ENCODE data around the gene TMEM198. TPM values are rescaled to one million over a fixed set of nuclear protein-coding genes. Genes with fewer than 3 reads are reported as not detected.

The TMEM198 gene
- total and polyA plus RNA-seq, 4 donors = 1.3 to 7.1 (median 4.3) TPM

- TF ChIP-seq CTCF (IDR thresholded peaks at IDR 0.05; ENCODE audit: control extremely low read depth, extremely low read depth) = no peak
- WGBS, 2 donors = 90 to 92% methylated on average over 2 of the region's 2 CpGs
- DNase-seq (no peak), ATAC-seq (ENCODE audit: insufficient read depth, low FRiP score) (no peak)
- Histone ChIP-seq H3K4me1 (ENCODE audit: control insufficient read depth in 5 of 5, insufficient read depth in 5 of 5, low read length in 5 of 5) (peaks cover 0 to 42% (median 16%) of the 10 kb centered on the region in 5 donors), H3K27ac (ENCODE audit: low read depth in 1 of 2, low read length in 1 of 2) (no peak overlapping the region), H3K9ac (ENCODE audit: insufficient read depth in 1 of 2, low read length in 2 of 2) (no peak overlapping the region), H3K36me3 (ENCODE audit: control insufficient read depth in 4 of 4, insufficient read depth in 4 of 4, low read length in 4 of 4) (peaks cover 0 to 21% (median 12%) of the 10 kb centered on the region in 4 donors), H3K9me3 (ENCODE audit: control insufficient read depth in 4 of 4, insufficient read depth in 3 of 4, low read length in 3 of 4) (peaks cover 0 to 4% (median 0%) of the 10 kb centered on the region in 4 donors), H3K4me3 (no peak overlapping the region), H3K27me3 (ENCODE audit: control insufficient read depth in 3 of 3, insufficient read depth in 3 of 3, low read length in 2 of 3) (peaks cover 0 to 32% (median 23%) of the 10 kb centered on the region in 3 donors)
These were observed 43.7 kb upstream of the TMEM198 start for GRCh38 chr2:219500135-219500534.

GRCh38 chr2:219501849-219502248, 42.0 kb upstream of the TMEM198 start:
- peaks cover 4 to 38% (median 12%) of the 10 kb centered on the region in 4 donors for H3K36me3 ChIP-seq (ENCODE audit: control insufficient read depth in 4 of 4, insufficient read depth in 4 of 4, low read length in 4 of 4)
- H3K27ac ChIP-seq (ENCODE audit: low read depth in 1 of 2, low read length in 1 of 2) = no peak overlapping the region
- TF ChIP-seq CTCF (IDR thresholded peaks at IDR 0.05; ENCODE audit: control extremely low read depth, extremely low read depth) = no peak
- peaks cover 0 to 16% (median 7%) of the 10 kb centered on the region in 3 donors for H3K27me3 ChIP-seq (ENCODE audit: control insufficient read depth in 3 of 3, insufficient read depth in 3 of 3, low read length in 2 of 3)
- DNase-seq (no peak), ATAC-seq (ENCODE audit: insufficient read depth, low FRiP score) (no peak)
- no peak overlapping the region for H3K9ac ChIP-seq (ENCODE audit: insufficient read depth in 1 of 2, low read length in 2 of 2)
- H3K4me1 ChIP-seq (ENCODE audit: control insufficient read depth in 5 of 5, insufficient read depth in 5 of 5, low read length in 5 of 5) = peaks cover 0 to 30% (median 12%) of the 10 kb centered on the region in 5 donors
- no peak overlapping the region for H3K4me3 ChIP-seq
- peaks cover 0 to 8% (median 0%) of the 10 kb centered on the region in 4 donors for H3K9me3 ChIP-seq (ENCODE audit: control insufficient read depth in 4 of 4, insufficient read depth in 3 of 4, low read length in 3 of 4)
- WGBS, 2 donors = 93 to 95% methylated on average over 14 of the region's 14 CpGs

- peaks cover 0 to 8% (median 1%) of the 10 kb centered on the region in 3 donors for H3K27me3 ChIP-seq (ENCODE audit: control insufficient read depth in 3 of 3, insufficient read depth in 3 of 3, low read length in 2 of 3)
- H3K27ac ChIP-seq (ENCODE audit: low read depth in 1 of 2, low read length in 1 of 2) = no peak overlapping the region
- H3K4me1 ChIP-seq (ENCODE audit: control insufficient read depth in 5 of 5, insufficient read depth in 5 of 5, low read length in 5 of 5) = peaks cover 0 to 28% (median 4%) of the 10 kb centered on the region in 5 donors
- no peak for TF ChIP-seq CTCF (IDR thresholded peaks at IDR 0.05; ENCODE audit: control extremely low read depth, extremely low read depth)
- no peak overlapping the region for H3K4me3 ChIP-seq
- ATAC-seq (ENCODE audit: insufficient read depth, low FRiP score) (no peak), DNase-seq (no peak)
- no peak overlapping the region for H3K9ac ChIP-seq (ENCODE audit: insufficient read depth in 1 of 2, low read length in 2 of 2)
- H3K36me3 ChIP-seq (ENCODE audit: control insufficient read depth in 4 of 4, insufficient read depth in 4 of 4, low read length in 4 of 4) = peaks cover 4 to 44% (median 12%) of the 10 kb centered on the region in 4 donors
- H3K9me3 ChIP-seq (ENCODE audit: control insufficient read depth in 4 of 4, insufficient read depth in 3 of 4, low read length in 3 of 4) = peaks cover 0 to 11% (median 0%) of the 10 kb centered on the region in 4 donors
These were observed 41.2 kb upstream of the TMEM198 start for GRCh38 chr2:219502618-219503017.

GRCh38 chr2:219505585-219505984, 38.2 kb upstream of the TMEM198 start:
- H3K27me3 ChIP-seq (ENCODE audit: control insufficient read depth in 3 of 3, insufficient read depth in 3 of 3, low read length in 2 of 3) = peaks cover 0 to 3% (median 0%) of the 10 kb centered on the region in 3 donors
- TF ChIP-seq CTCF (IDR thresholded peaks at IDR 0.05; ENCODE audit: control extremely low read depth, extremely low read depth) = no peak
- no peak overlapping the region for H3K27ac ChIP-seq (ENCODE audit: low read depth in 1 of 2, low read length in 1 of 2)
- ATAC-seq (ENCODE audit: insufficient read depth, low FRiP score) (no peak), DNase-seq (no peak)
- peaks cover 4 to 44% (median 12%) of the 10 kb centered on the region in 4 donors for H3K36me3 ChIP-seq (ENCODE audit: control insufficient read depth in 4 of 4, insufficient read depth in 4 of 4, low read length in 4 of 4)
- H3K9ac ChIP-seq (ENCODE audit: insufficient read depth in 1 of 2, low read length in 2 of 2) = no peak overlapping the region
- peaks cover 0 to 28% (median 0%) of the 10 kb centered on the region in 5 donors for H3K4me1 ChIP-seq (ENCODE audit: control insufficient read depth in 5 of 5, insufficient read depth in 5 of 5, low read length in 5 of 5)
- H3K4me3 ChIP-seq = no peak overlapping the region
- peaks cover 0 to 11% (median 0%) of the 10 kb centered on the region in 4 donors for H3K9me3 ChIP-seq (ENCODE audit: control insufficient read depth in 4 of 4, insufficient read depth in 3 of 4, low read length in 3 of 4)
- WGBS, 2 donors = 94% methylated on average over 9 of the region's 9 CpGs

All from lung (tissue), 12 donors.